ENCODE measurements around the gene ABHD2. TPM values are rescaled to one million over a fixed set of nuclear protein-coding genes. Genes with fewer than 3 reads are reported as not detected.

Gene ABHD2
- total RNA-seq, 1 experiment from 2014 or later: 29.7 TPM

- Mint-ChIP-seq H3K27ac (no peak overlapping the region), H3K9me3 (no peaks in the 10 kb centered on the region), H3K4me3 (no peak overlapping the region), H3K27me3 (ENCODE audit: low read depth) (no peaks in the 10 kb centered on the region), H3K4me1 (peaks cover 3% of the 10 kb centered on the region), H3K36me3 (no peaks in the 10 kb centered on the region)
- ChIA-PET CTCF (interaction anchor here (1.0 to 1.9 kb wide), 3 partner anchors 12 to 41 kb away, joined by 3 to 5 read pairs (median 3); no protein-coding TSS in a partner anchor), POLR2A (no interaction called here)
- ATAC-seq (no peak), DNase-seq (ENCODE audit: low spot score) (no peak)
- TF ChIP-seq RELA (CRISPR knock-in tag; IDR thresholded peaks at IDR 0.05; ENCODE audit: borderline replicate concordance) (no peak), FOXP1 (CRISPR knock-in tag; IDR thresholded peaks at IDR 0.05; ENCODE audit: borderline replicate concordance) (no peak), GABPB1 (CRISPR knock-in tag; IDR thresholded peaks at IDR 0.05) (peak; percentile 75)
Observed at GRCh38 chr15:89136818-89137772, 48.8 kb downstream of the ABHD2 start.

- peaks cover 9% of the 10 kb centered on the region for H3K4me1 Mint-ChIP-seq
- ATAC-seq (no peak), DNase-seq (ENCODE audit: low spot score) (no peak)
- TF ChIP-seq AFF4 (CRISPR knock-in tag; IDR thresholded peaks at IDR 0.05; ENCODE audit: borderline replicate concordance) (no peak), USF2 (CRISPR knock-in tag; IDR thresholded peaks at IDR 0.05) (no peak), SP1 (CRISPR knock-in tag; conservative IDR thresholded peaks at IDR 0.05) (no peak), TEAD4 (CRISPR knock-in tag; IDR thresholded peaks at IDR 0.05) (no peak), NR2C2 (CRISPR knock-in tag; IDR thresholded peaks at IDR 0.05) (no peak), JUN (CRISPR knock-in tag; IDR thresholded peaks at IDR 0.05) (no peak), ZNF671 (CRISPR knock-in tag; IDR thresholded peaks at IDR 0.05) (no peak), CREB1 (CRISPR knock-in tag; IDR thresholded peaks at IDR 0.05) (no peak), MAX (CRISPR knock-in tag; IDR thresholded peaks at IDR 0.05) (no peak), ZNF317 (CRISPR knock-in tag; IDR thresholded peaks at IDR 0.05; ENCODE audit: borderline replicate concordance, low read depth) (no peak), ATF6 (CRISPR knock-in tag; IDR thresholded peaks at IDR 0.05) (no peak), USF1 (CRISPR knock-in tag; IDR thresholded peaks at IDR 0.05) (no peak), FOXK1 (CRISPR knock-in tag; IDR thresholded peaks at IDR 0.05) (no peak), JAZF1 (CRISPR knock-in tag; IDR thresholded peaks at IDR 0.05) (no peak), ERG (CRISPR knock-in tag; IDR thresholded peaks at IDR 0.05) (no peak), ZNF416 (CRISPR knock-in tag; IDR thresholded peaks at IDR 0.05) (no peak), ZNF512 (CRISPR knock-in tag; IDR thresholded peaks at IDR 0.05; ENCODE audit: borderline replicate concordance) (no peak), IRF2 (CRISPR knock-in tag; IDR thresholded peaks at IDR 0.05; ENCODE audit: borderline replicate concordance, low read depth) (no peak)
- H3K27ac Mint-ChIP-seq: no peak overlapping the region
- ChIA-PET POLR2A (no interaction called here), CTCF (interaction anchor here (1.8 to 1.9 kb wide), 2 partner anchors 40 to 69 kb away, joined by 4 to 5 read pairs; no protein-coding TSS in a partner anchor)
- H3K4me3 Mint-ChIP-seq: no peak overlapping the region
- no peaks in the 10 kb centered on the region for H3K36me3 Mint-ChIP-seq
- no peaks in the 10 kb centered on the region for H3K27me3 Mint-ChIP-seq (ENCODE audit: low read depth)
- no peaks in the 10 kb centered on the region for H3K9me3 Mint-ChIP-seq
Observed at GRCh38 chr15:89137926-89138325, 49.7 kb downstream of the ABHD2 start.
